GM18517 (cell line): Measurements from ENCODE around the gene MACROD2.

Experiments
- ATAC-seq: cut with Tn5 transposase; IDR thresholded peaks from one replicate; pipeline ENCODE4 v1.9.1; 2021; ENCODE audit warnings: mild to moderate bottlenecking, moderate library complexity; ENCODE audit not compliant: unreplicated experiment

Gene MACROD2

DNA sequence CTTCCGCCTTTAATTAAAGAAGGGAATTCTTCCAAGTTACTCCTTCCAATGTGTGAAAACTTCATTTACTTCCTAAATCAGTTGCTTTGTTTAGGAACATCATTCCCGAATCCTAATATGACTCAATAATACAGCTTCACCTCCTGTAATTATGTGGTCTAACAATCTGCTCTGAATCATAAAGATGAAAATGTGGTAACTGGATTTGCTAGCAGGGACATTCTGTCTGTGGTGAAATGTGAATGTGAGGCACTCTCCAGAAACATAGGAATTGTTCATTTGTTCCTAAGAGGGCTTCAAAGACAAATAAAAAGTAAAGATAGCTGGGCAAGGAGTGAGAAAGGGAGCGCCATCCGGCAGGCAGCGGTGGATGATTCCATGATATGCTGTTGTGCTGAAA lies 1899.8 kb downstream of the MACROD2 start:
- ATAC-seq = no peak

DNA sequence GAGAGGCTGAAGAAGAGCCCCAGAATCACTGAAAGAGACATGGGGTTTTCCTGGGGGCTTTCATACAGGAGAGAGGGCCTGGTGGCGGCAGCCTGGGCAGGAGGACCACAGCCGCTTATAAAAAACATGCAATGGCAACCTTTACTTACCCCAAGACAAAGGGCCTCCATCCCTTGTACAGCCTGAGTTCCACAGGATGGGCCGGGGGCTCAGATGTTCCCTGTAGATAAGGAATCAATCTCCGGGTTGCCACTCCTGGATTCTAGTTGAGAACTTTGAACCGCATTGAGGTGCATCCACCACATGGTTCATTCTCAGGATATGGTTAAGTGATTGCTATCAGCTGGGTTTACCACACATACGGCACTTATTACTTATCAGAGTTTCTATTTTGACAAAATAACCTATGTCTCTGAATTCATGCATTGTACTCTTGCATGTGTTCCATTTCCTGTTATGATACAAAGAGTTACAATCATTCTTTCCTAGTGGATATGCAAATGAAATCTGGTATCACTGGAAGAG lies 1900.3 kb downstream of the MACROD2 start:
- ATAC-seq = peak; percentile 84

DNA sequence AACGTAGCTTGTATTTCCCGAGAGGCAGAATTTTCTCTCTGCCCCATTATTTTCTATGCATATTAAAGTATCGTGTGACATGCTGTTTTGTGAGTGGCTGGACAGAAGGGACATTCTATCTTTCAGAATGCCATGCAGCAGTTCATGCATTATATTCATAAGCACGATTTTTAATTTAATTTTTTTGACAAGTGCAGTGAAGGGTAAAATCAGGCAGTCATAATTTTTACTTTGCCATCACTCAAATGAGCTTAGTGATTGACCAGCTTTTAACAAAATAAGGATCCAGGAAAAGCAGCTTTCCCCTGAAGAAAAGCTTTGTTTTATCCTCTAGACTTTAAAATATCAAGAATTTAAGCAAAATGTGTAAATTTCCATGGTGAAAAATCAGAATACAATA lies 1904.7 kb downstream of the MACROD2 start:
- ATAC-seq = no peak

DNA sequence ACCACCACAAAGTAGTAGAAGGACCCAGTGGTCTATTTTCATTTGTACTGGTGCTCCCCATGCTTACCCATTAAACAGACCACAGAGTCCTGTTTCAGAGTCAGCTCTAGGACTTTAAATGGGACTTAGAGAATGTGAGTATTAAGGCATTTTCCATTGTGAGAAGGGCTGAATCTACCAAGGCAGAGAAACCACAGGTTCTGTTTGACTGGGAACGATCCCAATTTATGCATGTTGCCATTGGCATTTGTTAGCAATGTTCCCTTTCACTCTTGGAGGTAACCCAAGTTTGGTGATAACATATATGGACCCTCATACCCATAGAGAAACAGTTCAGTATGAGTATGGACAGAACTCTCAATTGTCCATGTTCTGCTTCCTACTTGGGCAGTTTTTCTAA lies 1905.1 kb downstream of the MACROD2 start:
- no peak for ATAC-seq

DNA sequence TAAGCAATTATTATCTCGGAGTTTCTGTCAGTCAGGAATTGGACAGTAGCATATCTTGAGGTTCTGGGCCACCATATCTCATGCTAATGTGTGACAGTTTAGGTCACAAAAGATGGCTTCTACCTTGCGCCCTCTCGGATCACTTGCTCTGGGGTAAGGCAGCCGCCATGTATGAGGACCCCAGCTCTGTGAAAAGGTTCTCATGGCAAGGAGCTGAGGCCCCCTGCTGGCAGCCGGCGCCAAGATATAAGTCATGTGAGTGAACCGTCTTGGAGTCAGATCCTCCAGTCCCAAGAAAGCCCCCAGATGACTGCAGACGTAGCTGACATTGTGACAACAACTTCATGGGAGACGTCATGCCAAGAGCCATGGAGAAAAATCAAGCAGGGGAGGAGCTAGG lies 1907.2 kb downstream of the MACROD2 start:
- no peak for ATAC-seq

DNA sequence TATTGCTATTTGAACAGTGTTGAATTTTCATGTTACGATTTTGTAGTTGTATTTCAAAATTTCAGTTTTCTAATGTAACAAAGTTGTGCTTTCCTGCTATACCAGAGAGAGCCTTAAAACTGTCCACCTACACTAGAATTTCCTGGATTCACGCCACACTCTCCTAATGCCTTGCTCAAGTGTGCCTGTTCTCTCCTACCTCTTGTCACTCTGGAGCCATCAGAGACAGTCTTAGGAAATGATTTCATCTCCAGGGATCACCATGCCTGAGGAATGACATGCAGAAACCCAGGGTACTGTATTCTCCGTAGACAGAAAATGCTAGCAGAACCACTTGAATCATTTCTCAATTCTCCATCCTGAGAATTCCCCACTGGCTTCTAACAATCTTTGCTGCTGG lies 1910.3 kb downstream of the MACROD2 start:
- ATAC-seq = no peak

DNA sequence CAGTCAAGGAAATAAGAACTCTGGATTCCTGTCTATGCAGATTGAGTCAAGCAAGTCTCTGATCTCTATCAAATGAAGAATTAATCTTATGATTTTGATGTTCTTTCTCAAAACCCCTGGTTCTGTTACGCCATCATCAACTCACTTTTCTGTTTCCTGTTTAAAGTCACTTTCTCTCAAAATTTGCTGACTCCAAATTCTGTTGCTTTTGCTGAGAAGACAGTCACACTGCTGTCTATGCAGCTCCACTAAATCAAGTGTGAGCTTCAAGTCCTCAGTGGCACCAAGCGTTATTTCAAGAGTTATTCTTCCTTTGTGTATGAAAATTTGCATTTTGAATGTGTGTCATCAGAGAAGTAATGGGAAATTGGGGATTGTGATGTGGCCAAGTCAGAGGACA lies 1914.7 kb downstream of the MACROD2 start:
- ATAC-seq = no peak

DNA sequence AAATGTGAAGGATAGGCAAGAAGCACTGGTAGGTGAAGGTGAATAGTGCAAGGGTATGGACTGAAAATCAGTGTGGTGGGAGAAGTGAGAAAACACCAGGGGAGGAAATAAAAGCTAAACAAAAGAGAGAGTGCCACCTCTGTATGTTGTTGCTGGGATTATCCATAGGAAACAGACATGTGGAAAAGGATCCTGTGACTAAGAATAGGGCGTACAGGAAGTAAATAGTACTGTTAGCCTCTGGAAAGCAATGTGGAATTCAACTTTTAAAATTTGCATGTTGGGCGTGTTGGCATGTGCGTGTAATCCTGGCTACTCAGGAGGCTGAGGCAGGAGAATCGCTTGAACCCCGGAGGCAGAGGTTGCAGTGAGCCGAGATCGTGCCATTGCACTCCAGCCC lies 1916.3 kb downstream of the MACROD2 start:
- ATAC-seq = no peak

DNA sequence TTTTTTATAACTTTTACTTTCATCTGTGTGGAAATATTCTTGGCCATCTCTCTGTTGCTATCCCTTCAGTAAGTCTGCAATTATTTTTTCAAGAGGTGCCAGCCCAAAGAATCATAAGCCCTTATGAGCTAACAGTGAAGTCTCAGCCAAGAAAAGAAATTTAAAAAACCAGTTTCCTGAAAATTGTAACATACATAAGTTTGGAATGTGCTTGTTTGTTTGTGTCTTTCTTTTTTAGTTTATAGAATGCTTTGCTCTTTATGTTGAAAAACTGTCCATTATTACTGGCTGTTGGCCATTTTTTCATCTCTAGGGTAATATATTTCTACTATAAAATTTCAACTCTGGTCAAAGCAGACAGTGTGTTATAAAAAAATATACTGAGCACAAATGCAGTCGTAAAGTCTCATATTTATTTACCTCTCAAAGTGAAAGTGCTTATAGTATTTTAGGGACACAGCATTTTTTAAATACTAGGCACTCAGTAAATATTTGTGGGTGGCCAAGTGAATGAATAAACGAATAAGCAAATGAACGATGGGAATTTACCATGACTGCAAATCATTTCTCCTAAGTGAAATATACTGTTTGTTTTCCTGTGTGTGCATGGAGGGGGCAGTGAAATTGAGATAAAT lies 1918.2 kb downstream of the MACROD2 start:
- no peak for ATAC-seq

DNA sequence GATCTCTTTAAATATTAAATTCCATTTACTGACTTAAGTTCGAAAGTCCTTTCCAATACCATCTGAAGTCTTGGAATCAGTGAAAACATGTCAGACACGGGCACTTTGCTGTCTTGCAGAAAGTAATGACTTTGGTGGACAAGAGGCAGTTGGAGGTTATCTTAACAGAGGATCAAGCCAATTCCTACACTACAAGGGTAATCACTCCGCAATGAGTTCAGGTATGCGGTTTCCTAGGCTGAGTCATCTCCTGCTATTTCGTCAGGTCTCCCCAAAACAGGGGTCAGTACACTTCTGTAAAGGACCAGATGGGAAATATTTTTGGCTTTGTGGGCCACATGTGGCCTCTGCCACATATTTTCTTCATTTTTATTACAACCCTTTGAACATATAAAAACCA lies 1921.3 kb downstream of the MACROD2 start:
- ATAC-seq = no peak

DNA sequence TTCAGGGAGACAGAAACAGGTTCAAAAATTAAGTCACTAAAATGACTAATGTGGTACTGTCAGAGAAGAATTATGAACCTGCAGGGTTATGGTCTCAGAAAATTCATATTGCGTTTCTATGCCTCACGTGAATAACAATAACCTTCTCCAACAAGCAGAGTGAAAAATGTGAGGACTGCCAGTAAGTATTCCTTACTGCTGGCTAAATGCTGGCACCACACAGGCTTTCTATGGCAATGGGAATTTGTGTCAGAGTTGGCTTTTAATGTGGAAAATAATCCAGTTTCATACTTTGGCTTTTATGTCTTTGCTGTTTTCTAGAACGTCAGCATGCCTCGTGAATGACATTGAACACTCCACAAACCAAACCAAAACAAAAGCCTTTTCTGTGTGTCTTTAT lies 1922.0 kb downstream of the MACROD2 start:
- ATAC-seq = no peak

DNA sequence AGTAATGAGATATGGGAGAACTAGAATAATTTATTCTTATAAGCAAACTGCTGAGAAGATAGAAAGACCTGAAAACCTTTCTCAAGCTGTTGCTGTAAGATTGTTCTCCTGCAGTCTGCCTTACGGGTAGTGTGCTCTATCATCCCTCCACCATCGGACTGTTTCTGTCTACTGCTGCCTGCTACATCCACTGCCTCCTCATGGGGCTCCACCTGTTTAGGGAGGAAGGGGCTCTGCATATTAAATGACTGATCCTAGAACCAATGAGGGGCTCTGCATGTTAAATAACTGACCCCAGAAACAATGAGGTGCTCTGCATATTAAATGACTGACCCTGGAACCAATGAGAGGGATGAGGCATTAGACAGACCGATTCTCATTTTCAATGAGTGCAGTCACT lies 1923.3 kb downstream of the MACROD2 start:
- no peak for ATAC-seq

DNA sequence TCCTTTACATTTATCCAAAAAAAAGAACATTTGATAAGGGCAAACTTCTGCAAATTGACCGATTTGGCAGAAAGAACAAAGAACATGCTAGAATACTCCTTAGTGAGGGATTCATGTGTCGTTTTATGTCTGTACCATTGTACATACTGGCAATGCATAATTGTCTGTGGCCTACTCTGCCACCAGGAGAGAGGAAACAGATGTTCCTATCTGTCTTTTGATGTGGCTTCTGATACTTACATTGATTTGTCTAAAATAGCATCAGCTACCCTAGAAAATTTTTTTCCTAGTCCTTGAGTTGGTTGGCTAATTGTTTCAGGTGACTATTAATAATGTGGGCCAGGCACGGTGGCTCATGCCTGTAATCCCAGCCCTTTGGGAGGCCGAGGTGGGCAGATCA lies 1923.8 kb downstream of the MACROD2 start:
- ATAC-seq = no peak

DNA sequence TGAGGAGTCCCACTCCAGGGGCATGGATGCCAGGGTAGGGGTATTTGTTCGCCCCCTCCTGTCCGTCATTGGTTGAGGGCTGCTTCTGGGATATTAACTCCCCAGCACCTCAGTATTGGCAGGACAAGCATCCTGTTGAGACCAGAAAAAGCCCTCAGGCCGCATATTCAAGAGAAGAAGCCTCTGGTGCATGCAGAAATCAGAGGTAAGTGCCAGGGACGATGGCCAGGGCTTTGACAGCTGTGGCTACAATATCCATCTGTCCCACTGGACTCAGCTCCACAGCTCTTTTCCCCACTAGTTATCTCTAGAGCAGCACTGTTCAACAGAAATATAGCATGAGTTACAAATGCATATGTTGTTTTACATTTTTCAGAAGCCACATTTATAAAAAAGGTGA lies 1926.6 kb downstream of the MACROD2 start:
- no peak for ATAC-seq

DNA sequence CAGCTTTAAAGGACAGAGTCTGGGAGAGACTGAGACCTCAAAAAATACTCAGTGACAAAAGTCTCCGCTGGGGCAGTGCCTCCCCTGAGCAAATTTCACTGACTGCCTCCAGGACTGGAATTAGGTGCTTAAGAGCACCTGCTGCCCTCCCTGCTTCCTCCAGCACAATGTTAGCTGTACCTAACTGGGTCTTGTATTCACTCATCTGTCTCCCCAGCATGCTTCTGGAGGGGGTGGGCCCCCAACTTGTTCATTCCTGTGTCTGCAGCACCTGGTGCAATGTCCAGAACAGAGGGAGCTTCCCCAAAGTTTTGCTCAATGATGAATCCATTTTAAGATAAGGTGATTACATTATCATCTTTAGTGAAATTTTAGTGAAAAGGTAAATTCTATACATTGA lies 1927.2 kb downstream of the MACROD2 start:
- ATAC-seq = peak; percentile 39

DNA sequence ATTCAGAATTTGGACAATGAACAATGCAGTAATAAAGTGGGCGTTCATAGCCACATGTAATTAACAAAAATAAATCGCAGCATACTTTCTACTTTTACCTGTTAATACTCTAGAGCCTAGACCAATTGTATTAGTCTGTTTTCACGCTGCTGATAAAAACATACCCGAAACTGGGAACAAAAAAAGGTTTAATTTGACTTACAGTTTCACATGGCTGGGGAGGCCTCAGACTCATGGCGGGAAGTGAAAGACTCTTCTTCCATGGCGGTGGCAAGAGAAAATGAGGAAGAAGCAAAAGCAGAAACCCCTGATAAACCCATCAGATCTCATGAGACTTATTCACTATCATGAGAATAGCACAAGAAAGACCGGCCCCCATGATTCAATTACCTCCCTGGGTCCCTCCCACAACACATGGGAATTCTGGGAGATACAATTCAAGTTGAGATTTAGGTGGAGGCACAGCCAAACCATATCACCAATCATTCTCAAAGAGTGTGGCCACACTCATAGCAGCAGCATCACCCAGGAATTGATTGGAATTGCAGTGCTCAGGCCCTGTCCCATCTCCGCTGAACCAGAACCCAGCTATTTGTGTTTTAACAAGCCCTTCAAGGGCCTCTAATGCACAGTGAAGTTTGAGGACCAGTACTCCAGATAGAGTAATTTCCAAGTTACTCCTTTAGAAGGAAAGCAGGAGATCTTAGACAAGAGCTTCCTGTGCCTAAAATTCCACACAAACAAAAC lies 1927.9 kb downstream of the MACROD2 start:
- peak; percentile 66 for ATAC-seq

DNA sequence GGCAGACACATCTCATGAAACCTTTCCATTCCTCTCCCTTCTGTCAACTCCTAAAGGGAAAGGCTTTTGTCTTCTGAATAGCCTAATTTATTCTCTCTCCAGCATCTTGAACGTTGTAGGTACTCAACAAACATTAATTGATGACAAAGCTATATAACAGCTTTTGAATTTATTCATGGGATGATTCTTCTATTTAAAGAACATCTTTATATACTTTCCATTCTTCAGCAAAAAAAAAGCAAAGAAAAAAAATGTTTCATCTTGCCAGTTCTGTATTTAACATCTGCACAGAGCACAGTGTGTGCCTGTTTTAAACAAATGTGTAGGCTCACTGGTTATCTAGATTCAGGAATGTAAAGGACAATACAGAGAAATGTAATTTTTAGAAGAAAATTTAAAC lies 1929.2 kb downstream of the MACROD2 start:
- ATAC-seq = no peak

DNA sequence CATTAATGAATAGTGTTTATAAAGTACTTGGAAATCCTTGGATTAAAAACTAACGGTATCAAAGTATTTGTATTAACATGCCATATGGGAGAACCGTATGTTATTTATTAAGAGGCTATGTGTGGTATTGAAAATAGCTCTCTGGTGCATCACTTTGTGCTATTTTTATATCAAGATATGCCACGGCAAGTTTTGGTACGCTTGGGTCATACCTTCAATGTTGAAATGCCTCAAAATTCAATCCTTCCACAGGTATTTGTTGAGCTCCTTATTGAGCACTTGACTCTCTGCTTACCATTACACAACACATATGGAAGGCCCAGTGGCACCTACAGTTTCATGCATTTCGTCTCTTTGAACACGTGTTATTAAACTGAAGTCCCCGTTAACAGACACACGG lies 1930.1 kb downstream of the MACROD2 start:
- ATAC-seq = no peak

DNA sequence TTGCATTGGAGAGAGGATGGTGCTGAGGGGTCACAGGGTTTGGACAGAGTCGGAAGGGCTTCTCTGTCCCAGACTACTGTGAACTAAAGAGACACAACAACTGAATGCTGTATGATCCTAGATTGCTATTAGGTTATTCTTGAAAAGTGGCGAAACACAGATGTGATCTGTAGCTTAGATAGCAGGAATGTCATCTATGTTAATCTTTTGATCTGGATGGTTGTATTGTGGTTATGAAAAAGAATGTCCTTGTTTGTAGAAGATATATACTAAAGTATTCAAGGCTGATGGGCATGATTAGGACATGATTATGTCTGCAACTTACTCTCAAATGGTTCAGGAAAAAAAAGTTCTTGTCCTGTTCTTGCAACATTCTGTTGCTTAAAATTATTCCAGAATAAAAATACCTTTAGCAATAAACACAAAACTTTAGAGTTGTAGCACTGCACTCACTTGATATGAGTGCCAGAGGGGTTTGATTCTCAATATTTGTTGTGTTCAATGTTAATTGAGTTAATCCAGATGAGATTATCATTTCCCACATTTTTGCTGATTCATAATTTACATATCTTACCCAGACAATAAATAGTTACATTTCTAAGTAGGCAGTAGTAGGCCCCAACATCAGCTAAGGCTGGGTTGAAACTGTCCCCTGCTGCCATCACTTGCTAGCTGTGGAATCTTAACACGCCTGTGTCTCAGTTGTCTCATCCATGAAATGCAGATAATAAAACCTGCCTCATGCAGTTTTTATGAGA lies 1932.8 kb downstream of the MACROD2 start:
- no peak for ATAC-seq

DNA sequence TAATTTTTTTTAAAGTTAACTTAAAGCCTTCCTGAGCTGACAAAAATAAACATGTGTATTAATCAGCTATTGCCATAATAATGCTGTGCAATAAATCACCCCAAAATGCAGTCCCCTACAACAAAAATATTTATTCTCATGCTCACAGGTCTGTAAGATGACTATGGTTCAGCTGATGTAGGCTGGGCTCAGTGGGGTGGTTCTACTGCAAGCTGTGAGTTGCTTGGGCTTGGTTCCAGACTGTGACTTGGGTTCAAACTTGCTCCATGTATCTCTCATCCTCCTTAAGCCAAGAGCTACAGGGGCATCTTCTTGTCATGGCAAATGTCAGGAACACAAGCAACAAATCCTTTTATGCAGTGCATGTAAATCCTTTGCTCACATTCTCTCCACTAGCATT lies 1933.6 kb downstream of the MACROD2 start:
- ATAC-seq = no peak

DNA sequence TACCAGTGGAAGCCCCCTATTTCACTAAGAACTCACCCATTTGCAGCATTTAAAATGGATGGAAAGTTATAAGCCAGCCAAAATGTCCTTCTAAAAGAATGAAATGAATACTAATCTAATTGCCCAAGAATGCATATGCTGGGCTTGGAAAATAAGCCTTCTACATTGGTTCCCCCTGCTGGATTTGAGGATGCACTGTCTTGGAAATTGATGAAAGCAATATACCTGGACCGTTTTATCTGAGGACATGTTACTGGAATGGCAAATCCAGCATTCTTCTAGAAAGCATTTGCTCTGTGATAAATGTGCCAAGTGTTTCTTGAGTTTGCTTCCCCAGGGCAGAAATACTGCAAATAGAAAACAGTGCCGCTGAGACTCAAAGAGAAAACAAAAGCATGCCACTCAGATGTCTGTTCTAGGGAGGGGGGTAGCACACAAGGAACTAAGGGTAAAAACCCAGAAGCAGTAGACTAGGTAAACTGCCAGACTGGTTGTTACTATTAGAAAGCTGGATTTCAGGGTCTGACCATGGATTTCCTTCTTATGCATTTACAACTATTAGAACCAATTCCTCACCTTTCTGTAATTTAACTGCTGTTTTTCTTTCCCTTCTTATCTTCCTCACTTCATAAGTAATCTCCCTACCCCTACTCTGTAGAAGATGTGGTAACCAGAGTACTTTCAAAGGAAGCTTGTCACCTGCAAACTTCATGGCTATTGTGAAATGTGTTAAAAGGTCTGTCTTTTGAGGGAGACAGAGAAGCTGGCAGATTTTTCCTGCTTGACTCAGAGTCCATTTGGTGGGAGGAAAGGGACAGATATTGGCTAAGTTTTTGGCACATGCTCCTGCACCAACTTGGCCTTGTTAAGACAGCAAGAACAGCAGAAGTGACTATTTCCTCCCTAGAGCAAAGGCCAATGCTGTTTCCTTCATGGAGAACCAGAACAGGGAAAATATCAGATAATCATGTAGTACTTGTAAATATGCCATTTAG lies 1935.3 kb downstream of the MACROD2 start:
- ATAC-seq = no peak
